Activated naive CD8-positive, alpha-beta T cell treated with anti-CD3 and anti-CD28 coated beads, Interleukin-2, amount 50 U/mL, for 24 hours (primary cell): Measurements from ENCODE around the gene CCDC7.
"Not testable (repeated sequence)": the region's sequence is repeated elsewhere in the genome, so short reads cannot be mapped to it uniquely, and the experiment has no call there.

ENCODE experiments used
- ATAC-seq: fragments of 150-1000 bp; cut with Tn5 transposase; one replicate; pipeline ENCODE4 v1.10.0; 2021
- DNase-seq: peaks from one replicate; pipeline ENCODE4 v3.0.0; 2021
- H3K27ac Mint-ChIP-seq: one replicate; pipeline ENCODE4 v1.8.0; 2021; ENCODE audit warnings: mild to moderate bottlenecking, mixed read lengths
- H3K27me3 Mint-ChIP-seq: one replicate; pipeline ENCODE4 v1.8.0; 2021; ENCODE audit warnings: mixed read lengths
- H3K36me3 Mint-ChIP-seq: one replicate; pipeline ENCODE4 v1.8.0; 2021; ENCODE audit warnings: low read depth, mixed read lengths
- H3K4me1 Mint-ChIP-seq: one replicate; pipeline ENCODE4 v1.8.0; 2021; ENCODE audit warnings: mixed read lengths
- H3K4me3 Mint-ChIP-seq: one replicate; pipeline ENCODE4 v1.8.0; 2021; ENCODE audit warnings: mild to moderate bottlenecking, moderate library complexity, mixed read lengths
- H3K9me3 Mint-ChIP-seq: one replicate; pipeline ENCODE4 v1.8.0; 2021; ENCODE audit warnings: mixed read lengths

The CCDC7 gene

GRCh38 chr10:32771217-32771616 is 325.3 kb downstream of the CCDC7 start:
- Mint-ChIP-seq H3K4me3 (no peak overlapping the region), H3K36me3 (peaks cover 2% of the 10 kb centered on the region), H3K9me3 (peaks cover 34% of the 10 kb centered on the region), H3K27ac (no peak overlapping the region), H3K4me1 (no peaks in the 10 kb centered on the region), H3K27me3 (no peaks in the 10 kb centered on the region)
- DNase-seq (no peak), ATAC-seq (no peak)

- ATAC-seq, result no peak
- Mint-ChIP-seq H3K27ac (no peak overlapping the region), H3K4me3 (no peak overlapping the region), H3K9me3 (peaks cover 27% of the 10 kb centered on the region), H3K36me3 (peaks cover 2% of the 10 kb centered on the region), H3K27me3 (no peaks in the 10 kb centered on the region), H3K4me1 (no peaks in the 10 kb centered on the region)
- no peak for DNase-seq
These were observed 327.2 kb downstream of the CCDC7 start for GRCh38 chr10:32773105-32773504.

GRCh38 chr10:32786968-32787367 is 341.0 kb downstream of the CCDC7 start:
- ATAC-seq (no peak), DNase-seq (no peak)
- Mint-ChIP-seq H3K4me1 (no peaks in the 10 kb centered on the region), H3K36me3 (no peaks in the 10 kb centered on the region), H3K4me3 (no peak overlapping the region), H3K27ac (no peak overlapping the region), H3K27me3 (no peaks in the 10 kb centered on the region), H3K9me3 (peaks cover 7% of the 10 kb centered on the region)

GRCh38 chr10:32787690-32788284 is 341.8 kb downstream of the CCDC7 start:
- no peak overlapping the region for H3K27ac Mint-ChIP-seq
- H3K4me1 Mint-ChIP-seq, result no peaks in the 10 kb centered on the region
- no peaks in the 10 kb centered on the region for H3K27me3 Mint-ChIP-seq
- H3K36me3 Mint-ChIP-seq, result no peaks in the 10 kb centered on the region
- no peak for DNase-seq
- ATAC-seq, result no peak
- H3K9me3 Mint-ChIP-seq, result peaks cover 7% of the 10 kb centered on the region
- no peak overlapping the region for H3K4me3 Mint-ChIP-seq

- no peaks in the 10 kb centered on the region for H3K36me3 Mint-ChIP-seq
- H3K4me3 Mint-ChIP-seq, result no peak overlapping the region
- no peaks in the 10 kb centered on the region for H3K4me1 Mint-ChIP-seq
- no peaks in the 10 kb centered on the region for H3K27me3 Mint-ChIP-seq
- peaks cover 7% of the 10 kb centered on the region for H3K9me3 Mint-ChIP-seq
- no peak overlapping the region for H3K27ac Mint-ChIP-seq
- DNase-seq, result no peak
- no peak for ATAC-seq
These were observed 342.4 kb downstream of the CCDC7 start for GRCh38 chr10:32788359-32788758.

- Mint-ChIP-seq H3K4me1 (no peaks in the 10 kb centered on the region), H3K36me3 (no peaks in the 10 kb centered on the region), H3K4me3 (no peak overlapping the region), H3K27ac (no peak overlapping the region), H3K27me3 (no peaks in the 10 kb centered on the region), H3K9me3 (peaks cover 7% of the 10 kb centered on the region)
- no peak for ATAC-seq
- DNase-seq, result no peak
These were observed 344.5 kb downstream of the CCDC7 start for GRCh38 chr10:32790483-32790882.

GRCh38 chr10:32793033-32793432 is 347.1 kb downstream of the CCDC7 start:
- Mint-ChIP-seq H3K27ac (no peak overlapping the region), H3K36me3 (no peaks in the 10 kb centered on the region), H3K4me3 (no peak overlapping the region), H3K9me3 (no peaks in the 10 kb centered on the region), H3K4me1 (no peaks in the 10 kb centered on the region), H3K27me3 (no peaks in the 10 kb centered on the region)
- ATAC-seq (no peak), DNase-seq (no peak)

- DNase-seq (peak; percentile 3), ATAC-seq (no peak)
These were observed 349.8 kb downstream of the CCDC7 start for GRCh38 chr10:32795598-32796183.

GRCh38 chr10:32797393-32797792 is 351.5 kb downstream of the CCDC7 start:
- not testable (repeated sequence) for H3K36me3 Mint-ChIP-seq, H3K4me3 Mint-ChIP-seq, H3K27me3 Mint-ChIP-seq, DNase-seq, H3K4me1 Mint-ChIP-seq, H3K9me3 Mint-ChIP-seq, ATAC-seq, H3K27ac Mint-ChIP-seq

More at GRCh38 chr10:32795598-32796183, 349.8 kb downstream of the CCDC7 start:
- no peak overlapping the region for H3K27ac Mint-ChIP-seq
- no peaks in the 10 kb centered on the region for H3K9me3 Mint-ChIP-seq
- H3K4me3 Mint-ChIP-seq, result no peak overlapping the region
- H3K36me3 Mint-ChIP-seq, result no peaks in the 10 kb centered on the region
- no peaks in the 10 kb centered on the region for H3K27me3 Mint-ChIP-seq
- no peaks in the 10 kb centered on the region for H3K4me1 Mint-ChIP-seq

GRCh38 chr10:32846974-32847373 is 401.0 kb downstream of the CCDC7 start:
- Mint-ChIP-seq H3K4me1 (no peaks in the 10 kb centered on the region), H3K27me3 (no peaks in the 10 kb centered on the region), H3K9me3 (no peaks in the 10 kb centered on the region), H3K4me3 (no peak overlapping the region), H3K27ac (no peak overlapping the region), H3K36me3 (no peaks in the 10 kb centered on the region)
- DNase-seq, result no peak
- ATAC-seq, result no peak

- H3K27me3 Mint-ChIP-seq, result no peaks in the 10 kb centered on the region
- H3K27ac Mint-ChIP-seq, result no peak overlapping the region
- DNase-seq (no peak), ATAC-seq (no peak)
- no peaks in the 10 kb centered on the region for H3K4me1 Mint-ChIP-seq
- no peaks in the 10 kb centered on the region for H3K9me3 Mint-ChIP-seq
- H3K36me3 Mint-ChIP-seq, result no peaks in the 10 kb centered on the region
- H3K4me3 Mint-ChIP-seq, result no peak overlapping the region
These were observed 405.4 kb downstream of the CCDC7 start for GRCh38 chr10:32851301-32851700.

GRCh38 chr10:32854435-32854834 is 408.5 kb downstream of the CCDC7 start:
- DNase-seq (no peak), ATAC-seq (no peak)
- no peaks in the 10 kb centered on the region for H3K27me3 Mint-ChIP-seq
- no peaks in the 10 kb centered on the region for H3K36me3 Mint-ChIP-seq
- no peaks in the 10 kb centered on the region for H3K9me3 Mint-ChIP-seq
- no peak overlapping the region for H3K4me3 Mint-ChIP-seq
- no peak overlapping the region for H3K27ac Mint-ChIP-seq
- H3K4me1 Mint-ChIP-seq, result no peaks in the 10 kb centered on the region

- Mint-ChIP-seq H3K36me3 (no peaks in the 10 kb centered on the region), H3K27ac (no peak overlapping the region), H3K4me3 (no peak overlapping the region), H3K9me3 (peaks cover 3% of the 10 kb centered on the region), H3K4me1 (no peaks in the 10 kb centered on the region), H3K27me3 (no peaks in the 10 kb centered on the region)
- ATAC-seq (no peak), DNase-seq (no peak)
These were observed 419.2 kb downstream of the CCDC7 start for GRCh38 chr10:32865170-32865569.

- DNase-seq (no peak), ATAC-seq (peak; percentile 57)
- H3K27me3 Mint-ChIP-seq, result no peaks in the 10 kb centered on the region
- no peak overlapping the region for H3K4me3 Mint-ChIP-seq
- H3K27ac Mint-ChIP-seq, result no peak overlapping the region
- H3K4me1 Mint-ChIP-seq, result peaks cover 5% of the 10 kb centered on the region
- H3K36me3 Mint-ChIP-seq, result no peaks in the 10 kb centered on the region
- peaks cover 6% of the 10 kb centered on the region for H3K9me3 Mint-ChIP-seq
These were observed 432.0 kb downstream of the CCDC7 start for GRCh38 chr10:32877915-32878314.

GRCh38 chr10:32878646-32879045 is 432.7 kb downstream of the CCDC7 start:
- no peaks in the 10 kb centered on the region for H3K27me3 Mint-ChIP-seq
- ATAC-seq (no peak), DNase-seq (no peak)
- H3K9me3 Mint-ChIP-seq, result no peaks in the 10 kb centered on the region
- no peaks in the 10 kb centered on the region for H3K36me3 Mint-ChIP-seq
- H3K4me1 Mint-ChIP-seq, result peaks cover 5% of the 10 kb centered on the region
- no peak overlapping the region for H3K27ac Mint-ChIP-seq
- H3K4me3 Mint-ChIP-seq, result no peak overlapping the region

GRCh38 chr10:32882076-32882475 is 436.1 kb downstream of the CCDC7 start:
- H3K36me3 Mint-ChIP-seq, result no peaks in the 10 kb centered on the region
- ATAC-seq (no peak), DNase-seq (no peak)
- no peaks in the 10 kb centered on the region for H3K9me3 Mint-ChIP-seq
- no peak overlapping the region for H3K4me3 Mint-ChIP-seq
- H3K27me3 Mint-ChIP-seq, result no peaks in the 10 kb centered on the region
- peaks cover 5% of the 10 kb centered on the region for H3K4me1 Mint-ChIP-seq
- H3K27ac Mint-ChIP-seq, result no peak overlapping the region
